KBM-7 (cell line): ENCODE results near the gene SUSD2.
"Not testable (repeated sequence)": the region's sequence is repeated elsewhere in the genome, so short reads cannot be mapped to it uniquely, and the experiment has no call there.

Experiments
- DNase-seq: peaks from one replicate; pipeline ENCODE4 v3.0.0-alpha.2; 2015
- in situ Hi-C: fragments of 300-500 bp; cut with MboI; formaldehyde crosslinking; loops from 2 replicates; pipeline ENCODE4 v1.14.3; 2020; ENCODE audit warnings: low sequenced_read_pairs, low pct_unique_long_range_greater_than_20kb, mixed read lengths

Gene SUSD2

GRCh38 chr22:24232725-24233124 lies 51.4 kb downstream of the SUSD2 start:
- in situ Hi-C loops = no loop called here
- no peak for DNase-seq

GRCh38 chr22:24233235-24233634 lies 51.9 kb downstream of the SUSD2 start:
- no peak for DNase-seq
- in situ Hi-C loops = no loop called here

- in situ Hi-C loops = no loop called here
- DNase-seq = no peak
Measured at GRCh38 chr22:24233816-24234215, 52.5 kb downstream of the SUSD2 start.

- DNase-seq = no peak
- in situ Hi-C loops = no loop called here
Measured at GRCh38 chr22:24235315-24235714, 54.0 kb downstream of the SUSD2 start.

- DNase-seq = peak; percentile 27
- in situ Hi-C loops = no loop called here
Measured at GRCh38 chr22:24236656-24237055, 55.4 kb downstream of the SUSD2 start.

GRCh38 chr22:24238101-24238694 lies 56.9 kb downstream of the SUSD2 start:
- DNase-seq, in situ Hi-C loops: not testable (repeated sequence)
